Caco-2 (cell line): ENCODE data around the gene FCHSD2. TPM values are rescaled to one million over a fixed set of nuclear protein-coding genes. Genes with fewer than 3 reads are reported as not detected.

Source experiments
- BruUV-seq: library from RNA; stranded (reverse); fragments of 400-500 nt; replicated peaks from 2 replicates; lab custom pipeline; 2021; lab: Mats Ljungman, UMichigan
- CTCF ChIA-PET: fragments of 300-600 bp; sonication (Branson Sonifier 250); formaldehyde crosslinking; loops from one replicate; lab custom pipeline; 2022; ENCODE audit warnings: antibody characterized with exemption; lab: Charles Lee
- POLR2A ChIA-PET: fragments of 300-600 bp; sonication (Branson Sonifier 250); formaldehyde crosslinking; loops from one replicate; lab custom pipeline; 2022; ENCODE audit warnings: antibody characterized with exemption; lab: Charles Lee
- DNase-seq, 2 experiments: peaks; one replicate each; pipeline versions ENCODE4 v3.0.0 to v3.0.0-alpha.2; 2020 to 2022
- H3K27me3 ChIP-seq: replicated peaks from 2 replicates; pipeline ENCODE4 v1.6.0; 2011; ENCODE audit warnings: low read length; ENCODE audit not compliant: control insufficient read depth, insufficient read depth
- H3K36me3 ChIP-seq: 2 replicates; pipeline ENCODE4 v1.5.1; 2011; ENCODE audit warnings: low read length; ENCODE audit not compliant: control insufficient read depth, insufficient read depth
- H3K4me1 ChIP-seq: fragments of 250-450 bp; sonication (Bioruptor Pico); 2 replicates; pipeline ENCODE4 v1.5.1; 2020; ENCODE audit warnings: mild to moderate bottlenecking
- H3K4me3 ChIP-seq: 2 replicates; pipeline ENCODE4 v1.5.1; 2011; ENCODE audit warnings: low read depth, mild to moderate bottlenecking, control low read depth, low read length
- H3K9me3 ChIP-seq: fragments of 250-450 bp; sonication (Bioruptor Pico); 2 replicates; pipeline ENCODE4 v1.5.1; 2020; ENCODE audit warnings: mild to moderate bottlenecking, moderate library complexity
- H3K27ac Mint-ChIP-seq: one replicate; pipeline ENCODE4 v1.8.0; 2022; ENCODE audit warnings: mixed read lengths; ENCODE audit not compliant: unreplicated experiment
- H3K27me3 Mint-ChIP-seq: one replicate; pipeline ENCODE4 v1.8.0; 2022; ENCODE audit warnings: mixed read lengths; ENCODE audit not compliant: insufficient read depth, unreplicated experiment
- H3K36me3 Mint-ChIP-seq: one replicate; pipeline ENCODE4 v1.8.0; 2022; ENCODE audit warnings: mild to moderate bottlenecking, mixed read lengths; ENCODE audit not compliant: insufficient read depth, unreplicated experiment
- H3K4me1 Mint-ChIP-seq: one replicate; pipeline ENCODE4 v1.8.0; 2022; ENCODE audit warnings: low read depth, mixed read lengths; ENCODE audit not compliant: unreplicated experiment
- H3K4me3 Mint-ChIP-seq: one replicate; pipeline ENCODE4 v1.8.0; 2022; ENCODE audit warnings: mild to moderate bottlenecking, moderate library complexity, mixed read lengths; ENCODE audit not compliant: unreplicated experiment
- H3K9me3 Mint-ChIP-seq: one replicate; pipeline ENCODE4 v1.8.0; 2022; ENCODE audit warnings: mixed read lengths; ENCODE audit not compliant: unreplicated experiment
- intact Hi-C: fragments of 100-400 bp; cut with micrococcal nuclease; formaldehyde crosslinking; loops from one replicate; pipeline ENCODE4 v1.10.0; 2022; ENCODE audit not compliant: unreplicated experiment
- total RNA-seq: library from RNA; stranded (reverse); gene quantifications from 2 replicates; pipeline ENCODE4 v1.2.3, GENCODE V29; 2022
- TF ChIP-seq, protein P1 (sequence below), 2 experiments: fragments of 200-600 bp in 1 of 2; IDR thresholded peaks; 1 replicate in 1 of 2; 2 replicates in 1 of 2; pipeline versions ENCODE4 v1.5.1 to v1.8.0; 2011 to 2022; ENCODE audit warnings: antibody characterized with exemption in 1 of 2, control low read depth in 1 of 2, inconsistent platforms in 1 of 2, low read depth in 1 of 2, low read length in 1 of 2, mild to moderate bottlenecking in 1 of 2, moderate library complexity in 1 of 2; ENCODE audit not compliant: insufficient read depth in 1 of 2, severe bottlenecking in 1 of 2, unreplicated experiment in 1 of 2

FCHSD2 gene
- total RNA-seq, 1 experiment from 2014 or later: 32.7 TPM

DNA sequence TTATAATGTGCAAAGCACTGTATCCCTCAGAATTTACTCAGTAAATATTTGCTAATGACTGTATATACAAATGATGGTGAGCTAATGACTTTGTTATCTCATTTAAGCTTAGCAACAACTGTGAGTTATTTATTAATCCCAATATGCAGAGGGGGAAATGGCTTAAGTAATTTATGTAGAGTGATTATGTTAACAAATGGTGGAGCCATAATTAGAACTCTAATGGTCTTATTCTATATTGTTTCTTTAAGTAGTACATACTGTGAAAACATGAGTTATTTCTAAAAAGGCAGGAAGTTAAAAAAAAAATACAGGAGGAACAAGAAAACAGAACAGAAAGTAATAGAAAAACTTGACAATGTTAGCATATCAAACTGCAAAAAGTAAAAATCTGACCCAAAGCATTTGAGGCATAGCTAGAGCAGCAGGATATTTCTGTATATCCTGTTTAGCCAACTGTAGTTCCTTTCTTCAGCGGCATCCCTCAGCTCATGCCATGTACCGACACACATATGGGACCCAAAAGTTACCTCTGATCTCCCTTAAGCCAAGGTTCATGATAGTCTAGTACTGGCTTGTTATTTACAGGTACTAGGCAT is 94.2 kb downstream of the FCHSD2 start:
- H3K9me3 Mint-ChIP-seq: no peaks in the 10 kb centered on the region
- H3K4me1 Mint-ChIP-seq: peaks cover 6% of the 10 kb centered on the region
- Histone ChIP-seq H3K9me3 (no peaks in the 10 kb centered on the region), H3K4me1 (0 out of 2 replicates have a peak, but pooled peaks cover 7% of the 10 kb centered on the region), H3K36me3 (no peaks in the 10 kb centered on the region), H3K27me3 (no peaks in the 10 kb centered on the region), H3K4me3 (no peak overlapping the region)
- no peaks in the 10 kb centered on the region for H3K27me3 Mint-ChIP-seq
- BruUV-seq: no TSS peak
- no peak for DNase-seq
- H3K36me3 Mint-ChIP-seq: no peaks in the 10 kb centered on the region
- TF ChIP-seq, protein P1, sequence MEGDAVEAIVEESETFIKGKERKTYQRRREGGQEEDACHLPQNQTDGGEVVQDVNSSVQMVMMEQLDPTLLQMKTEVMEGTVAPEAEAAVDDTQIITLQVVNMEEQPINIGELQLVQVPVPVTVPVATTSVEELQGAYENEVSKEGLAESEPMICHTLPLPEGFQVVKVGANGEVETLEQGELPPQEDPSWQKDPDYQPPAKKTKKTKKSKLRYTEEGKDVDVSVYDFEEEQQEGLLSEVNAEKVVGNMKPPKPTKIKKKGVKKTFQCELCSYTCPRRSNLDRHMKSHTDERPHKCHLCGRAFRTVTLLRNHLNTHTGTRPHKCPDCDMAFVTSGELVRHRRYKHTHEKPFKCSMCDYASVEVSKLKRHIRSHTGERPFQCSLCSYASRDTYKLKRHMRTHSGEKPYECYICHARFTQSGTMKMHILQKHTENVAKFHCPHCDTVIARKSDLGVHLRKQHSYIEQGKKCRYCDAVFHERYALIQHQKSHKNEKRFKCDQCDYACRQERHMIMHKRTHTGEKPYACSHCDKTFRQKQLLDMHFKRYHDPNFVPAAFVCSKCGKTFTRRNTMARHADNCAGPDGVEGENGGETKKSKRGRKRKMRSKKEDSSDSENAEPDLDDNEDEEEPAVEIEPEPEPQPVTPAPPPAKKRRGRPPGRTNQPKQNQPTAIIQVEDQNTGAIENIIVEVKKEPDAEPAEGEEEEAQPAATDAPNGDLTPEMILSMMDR (IDR thresholded peaks at IDR 0.05; ENCODE audit: insufficient read depth in 1 of 2, low read depth in 1 of 2, low read length in 1 of 2, severe bottlenecking in 1 of 2, unreplicated experiment in 1 of 2): no peak
- H3K4me3 Mint-ChIP-seq: no peak overlapping the region
- intact Hi-C loops: no loop called here
- ChIA-PET CTCF (interaction anchor here (0.6 kb wide), 1 partner anchor 95 kb away, joined by 3 read pairs; no protein-coding TSS in a partner anchor), POLR2A (no interaction called here)
- no peak overlapping the region for H3K27ac Mint-ChIP-seq

DNA sequence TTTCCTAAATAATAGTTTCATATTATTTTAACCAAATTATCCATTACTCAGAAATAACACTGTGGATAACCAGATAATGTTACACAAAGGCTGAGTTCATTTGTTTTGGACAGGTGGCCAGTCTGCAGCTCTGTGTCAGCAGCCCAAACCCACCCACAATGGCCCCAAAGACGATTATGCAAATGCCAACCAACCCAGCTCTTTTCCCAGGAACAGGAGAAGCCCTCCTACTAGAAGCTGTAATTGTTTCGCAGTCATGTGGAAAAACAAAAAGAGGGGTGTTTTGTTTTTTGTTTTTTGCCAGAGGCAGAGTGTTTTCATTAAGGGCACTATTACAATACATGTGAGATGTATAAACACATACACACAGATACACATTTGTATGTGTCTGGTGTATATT is 102.1 kb downstream of the FCHSD2 start:
- Histone ChIP-seq H3K4me3 (no peak overlapping the region), H3K36me3 (no peaks in the 10 kb centered on the region), H3K4me1 (no peaks in the 10 kb centered on the region), H3K27me3 (no peaks in the 10 kb centered on the region), H3K9me3 (no peaks in the 10 kb centered on the region)
- CTCF ChIA-PET: no interaction called here
- Mint-ChIP-seq H3K4me3 (no peak overlapping the region), H3K36me3 (no peaks in the 10 kb centered on the region), H3K9me3 (no peaks in the 10 kb centered on the region), H3K4me1 (no peaks in the 10 kb centered on the region), H3K27ac (no peak overlapping the region), H3K27me3 (no peaks in the 10 kb centered on the region)
- intact Hi-C loops: no loop called here
- BruUV-seq: no TSS peak
- DNase-seq: no peak
- TF ChIP-seq, protein P1 (IDR thresholded peaks at IDR 0.05; ENCODE audit: insufficient read depth in 1 of 2, low read depth in 1 of 2, low read length in 1 of 2, severe bottlenecking in 1 of 2, unreplicated experiment in 1 of 2): no peak
- POLR2A ChIA-PET: no interaction called here

DNA sequence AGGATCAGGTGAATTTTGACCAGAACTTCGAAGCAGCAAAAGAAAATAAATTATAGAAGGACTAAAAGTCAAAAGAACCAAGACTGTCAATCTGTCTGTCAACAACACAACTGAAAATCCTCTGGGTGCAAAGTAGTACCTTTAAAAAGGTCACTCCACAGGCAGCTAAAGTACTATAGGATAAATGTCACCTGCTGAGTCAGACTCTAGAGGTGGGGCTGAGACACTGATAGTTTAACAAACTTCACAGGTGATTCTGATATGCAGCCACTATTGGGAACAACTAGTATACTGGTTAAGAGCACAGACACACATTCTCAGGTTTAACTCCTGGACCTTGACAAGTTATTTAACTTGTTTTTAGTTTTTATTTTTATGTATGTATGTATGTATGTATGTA is 107.3 kb downstream of the FCHSD2 start:
- Mint-ChIP-seq H3K36me3 (no peaks in the 10 kb centered on the region), H3K27ac (no peak overlapping the region), H3K9me3 (peaks cover 9% of the 10 kb centered on the region), H3K4me1 (peaks cover 5% of the 10 kb centered on the region), H3K4me3 (no peak overlapping the region), H3K27me3 (no peaks in the 10 kb centered on the region)
- Histone ChIP-seq H3K4me3 (no peak overlapping the region), H3K9me3 (no peaks in the 10 kb centered on the region), H3K36me3 (no peaks in the 10 kb centered on the region), H3K4me1 (no peaks in the 10 kb centered on the region), H3K27me3 (no peaks in the 10 kb centered on the region)
- TF ChIP-seq, protein P1 (IDR thresholded peaks at IDR 0.05; ENCODE audit: insufficient read depth in 1 of 2, low read depth in 1 of 2, low read length in 1 of 2, severe bottlenecking in 1 of 2, unreplicated experiment in 1 of 2): no peak
- no TSS peak for BruUV-seq
- ChIA-PET POLR2A (no interaction called here), CTCF (no interaction called here)
- intact Hi-C loops: no loop called here
- no peak for DNase-seq
